Activated T-cell treated with anti-CD3 and anti-CD28 coated beads, Interleukin-2, amount 50 U/mL, for 72 hours (primary cell): ENCODE data around the gene SCYL3. TPM values are rescaled to one million over a fixed set of nuclear protein-coding genes. Genes with fewer than 3 reads are reported as not detected.
"Not testable (repeated sequence)": the region's sequence is repeated elsewhere in the genome, so short reads cannot be mapped to it uniquely, and the experiment has no call there.

Experiments used
- ATAC-seq, 2 donors: fragments of 150-1000 bp; cut with Tn5 transposase; replicated peaks in 1 of 2; 2 replicates each; pipeline ENCODE4 v1.10.0; 2021; ENCODE audit warnings: moderate library complexity in 2 of 2, mild to moderate bottlenecking in 1 of 2
- DNase-seq, 2 donors: peaks; one replicate each; pipeline ENCODE4 v3.0.0; 2021 to 2022; ENCODE audit warnings: mixed read lengths in 1 of 2
- H3K27ac Mint-ChIP-seq: one replicate; pipeline ENCODE4 v1.8.0; 2022; ENCODE audit warnings: mild to moderate bottlenecking, moderate library complexity, mixed read lengths
- H3K27me3 Mint-ChIP-seq: one replicate; pipeline ENCODE4 v1.8.0; 2022; ENCODE audit warnings: low read depth, mixed read lengths
- H3K36me3 Mint-ChIP-seq, 2 donors: one replicate each; pipeline ENCODE4 v1.8.0; 2022; ENCODE audit warnings: mixed read lengths in 2 of 2, mild to moderate bottlenecking in 1 of 2; ENCODE audit not compliant: insufficient read depth in 2 of 2
- H3K4me1 Mint-ChIP-seq: one replicate; pipeline ENCODE4 v1.8.0; 2022; ENCODE audit warnings: low read depth, mixed read lengths
- H3K4me3 Mint-ChIP-seq, 2 donors: one replicate each; pipeline ENCODE4 v1.8.0; 2022; ENCODE audit warnings: mild to moderate bottlenecking in 2 of 2, mixed read lengths in 2 of 2, moderate library complexity in 2 of 2
- H3K9me3 Mint-ChIP-seq, 2 donors: one replicate each; pipeline ENCODE4 v1.8.0; 2022; ENCODE audit warnings: mixed read lengths in 2 of 2
- total RNA-seq, 2 donors: library from RNA; stranded (reverse); gene quantifications; one replicate each; pipeline ENCODE4 v1.2.3, GENCODE V29; 2022

SCYL3 gene
- total RNA-seq, 2 donors from 2014 or later, result 17.9 to 19.1 TPM

DNA sequence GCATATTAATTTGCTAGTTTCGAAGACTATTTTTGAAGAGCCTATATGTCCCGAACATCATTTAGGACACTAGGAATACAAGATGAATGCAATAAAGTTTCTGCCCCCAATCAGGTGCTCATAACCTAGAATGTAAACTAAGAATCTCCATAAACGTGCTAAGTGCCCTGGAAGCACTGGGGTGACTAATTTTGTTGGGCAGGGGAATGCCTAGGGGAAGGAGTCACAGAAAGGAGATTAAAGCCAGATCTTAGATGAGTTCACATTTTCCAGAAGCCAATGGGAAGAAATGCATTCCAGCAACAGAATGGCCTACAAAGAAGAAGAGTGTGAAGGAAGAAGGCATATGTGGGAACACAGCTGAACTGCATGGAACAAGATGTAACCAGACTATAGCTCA lies 19.5 kb downstream of the SCYL3 start:
- peaks cover 27 to 44% of the 10 kb centered on the region in 2 donors for H3K36me3 Mint-ChIP-seq
- peak overlapping the region; percentile 84 for H3K27ac Mint-ChIP-seq
- no peak overlapping the region for H3K4me3 Mint-ChIP-seq
- ATAC-seq (no peak), DNase-seq (no peak)
- peaks cover 12% of the 10 kb centered on the region for H3K4me1 Mint-ChIP-seq
- H3K9me3 Mint-ChIP-seq, result peaks cover 2 to 3% of the 10 kb centered on the region in 2 donors
- no peaks in the 10 kb centered on the region for H3K27me3 Mint-ChIP-seq

DNA sequence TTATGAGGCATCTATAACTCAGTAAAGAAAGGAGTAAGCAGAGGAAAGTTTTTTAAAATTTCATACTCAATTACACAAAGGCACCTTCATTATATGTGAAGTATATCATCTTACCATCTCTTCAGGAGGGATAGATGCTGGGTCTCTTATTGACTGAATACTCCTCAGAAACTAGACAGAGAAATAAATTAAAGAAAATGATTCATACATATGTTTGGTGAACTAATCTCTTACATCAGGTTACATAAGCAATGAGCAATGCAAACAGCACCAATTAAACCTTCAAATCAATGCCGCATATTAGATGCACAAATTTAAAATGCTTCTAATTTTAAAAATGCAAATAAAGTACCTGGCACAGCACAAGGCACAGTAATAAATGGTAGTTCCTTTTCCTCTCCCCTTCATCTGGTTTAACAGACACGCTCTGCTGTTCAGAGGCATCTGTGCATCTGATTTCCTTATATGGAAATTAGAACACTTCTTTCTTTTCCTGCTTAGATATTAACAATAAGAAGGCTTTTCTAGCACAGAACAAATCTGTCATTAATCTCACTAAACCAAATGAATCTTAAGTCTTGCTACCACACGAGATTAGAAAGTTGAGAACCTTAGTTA lies 20.0 kb downstream of the SCYL3 start:
- ATAC-seq, result no peak
- H3K36me3 Mint-ChIP-seq, result peaks cover 30 to 47% of the 10 kb centered on the region in 2 donors

DNA sequence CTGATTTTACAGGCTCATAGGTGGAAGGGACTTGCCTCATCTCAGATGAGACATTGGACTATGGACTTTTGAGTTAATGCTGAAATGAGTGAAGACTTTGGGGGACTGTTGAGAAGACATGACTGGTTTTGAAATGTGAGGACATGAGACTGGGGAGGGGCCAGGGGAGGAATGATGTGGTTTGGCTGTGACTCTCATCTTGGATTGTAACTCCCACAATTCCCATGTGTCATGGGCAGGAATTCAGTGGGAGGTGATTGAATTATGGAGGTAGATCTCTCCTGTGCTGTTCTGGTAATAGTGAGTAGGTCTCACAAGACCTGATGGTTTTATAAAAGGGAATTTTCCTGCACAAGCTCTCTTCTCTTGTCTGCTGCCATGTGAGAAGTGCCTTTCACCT lies 20.8 kb downstream of the SCYL3 start:
- Mint-ChIP-seq H3K4me1 (peaks cover 9% of the 10 kb centered on the region), H3K4me3 (no peak overlapping the region), H3K36me3 (peaks cover 31 to 48% of the 10 kb centered on the region in 2 donors), H3K27me3 (no peaks in the 10 kb centered on the region), H3K9me3 (peaks cover 2 to 3% of the 10 kb centered on the region in 2 donors), H3K27ac (peak overlapping the region; percentile 50)
- ATAC-seq (no peak), DNase-seq (no peak)

More for the DNA sequence above, 20.0 kb downstream of the SCYL3 start:
- Mint-ChIP-seq H3K27me3 (no peaks in the 10 kb centered on the region), H3K4me3 (no peak overlapping the region), H3K27ac (peak overlapping the region; percentile 84), H3K4me1 (peaks cover 9% of the 10 kb centered on the region), H3K9me3 (peaks cover 2 to 3% of the 10 kb centered on the region in 2 donors)
- no peak for DNase-seq

DNA sequence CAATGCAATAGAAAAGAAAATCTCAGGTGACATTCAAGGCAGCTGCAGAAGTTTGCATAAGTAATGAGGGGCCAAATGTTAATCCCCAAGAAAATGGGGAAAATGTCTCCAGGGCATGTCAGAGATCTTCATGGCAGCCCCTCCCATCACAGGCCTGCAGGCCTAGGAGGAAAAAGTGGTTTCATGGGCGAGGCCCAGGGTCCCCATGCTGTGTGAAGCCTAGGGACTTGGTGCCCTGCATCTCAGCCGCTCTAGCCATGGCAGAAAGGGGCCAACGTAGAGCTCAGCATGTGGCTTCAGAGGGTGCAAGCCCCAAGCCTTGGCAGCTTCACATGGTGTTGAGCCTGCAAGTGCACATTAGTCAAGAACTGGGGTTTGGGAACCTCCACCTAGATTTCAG lies 21.7 kb downstream of the SCYL3 start:
- not testable (repeated sequence) for DNase-seq, H3K27ac Mint-ChIP-seq, H3K27me3 Mint-ChIP-seq, H3K9me3 Mint-ChIP-seq, ATAC-seq, H3K4me1 Mint-ChIP-seq, H3K4me3 Mint-ChIP-seq
- H3K36me3 Mint-ChIP-seq, result peaks cover 31 to 48% of the 10 kb centered on the region in 2 donors

DNA sequence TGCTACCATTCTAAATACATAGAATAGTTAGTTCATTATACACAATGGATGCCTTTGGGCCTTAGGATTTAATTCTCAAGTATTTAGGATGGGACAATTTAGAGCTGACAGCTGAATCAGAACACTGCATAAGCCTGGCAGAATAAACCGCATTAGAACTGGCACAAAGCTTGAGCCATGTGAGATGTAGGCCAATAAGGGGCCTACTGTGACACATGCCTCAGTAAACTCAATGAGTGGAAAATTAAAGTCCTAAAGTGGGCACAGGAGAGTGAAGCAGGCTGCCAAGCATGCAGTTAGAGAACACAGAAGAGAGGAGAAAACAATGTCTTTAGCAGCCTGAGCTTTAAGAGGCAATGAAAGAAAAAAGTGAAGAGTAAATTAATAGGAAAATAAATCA lies 24.3 kb downstream of the SCYL3 start:
- H3K4me1 Mint-ChIP-seq, result peaks cover 9% of the 10 kb centered on the region
- no peaks in the 10 kb centered on the region for H3K27me3 Mint-ChIP-seq
- H3K36me3 Mint-ChIP-seq, result peaks cover 42 to 55% of the 10 kb centered on the region in 2 donors
- H3K9me3 Mint-ChIP-seq, result peaks cover 2 to 3% of the 10 kb centered on the region in 2 donors
- H3K27ac Mint-ChIP-seq, result no peak overlapping the region
- DNase-seq (no peak), ATAC-seq (no peak)
- no peak overlapping the region for H3K4me3 Mint-ChIP-seq

DNA sequence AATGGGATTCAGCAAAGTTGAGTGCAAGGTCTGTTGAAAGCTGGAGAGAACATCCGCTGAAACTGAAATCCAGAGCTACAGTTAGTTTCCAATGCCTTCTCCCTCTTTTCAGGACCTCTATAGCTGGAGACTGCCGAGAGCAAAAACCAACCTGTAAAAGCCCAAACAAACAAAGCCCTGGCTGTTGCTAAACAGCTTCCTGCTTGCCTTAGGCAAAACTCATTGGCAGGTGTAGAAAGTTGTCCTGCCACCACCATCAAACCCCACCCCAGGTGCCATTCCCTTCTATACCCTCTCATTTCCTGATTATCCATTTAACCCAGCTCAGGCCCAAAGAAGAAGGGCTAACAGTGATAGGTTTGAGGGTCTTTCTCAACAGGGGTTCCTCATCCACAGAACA lies 24.7 kb downstream of the SCYL3 start:
- H3K4me3 Mint-ChIP-seq, result no peak overlapping the region
- DNase-seq, result no peak
- H3K27me3 Mint-ChIP-seq, result no peaks in the 10 kb centered on the region
- H3K9me3 Mint-ChIP-seq, result peaks cover 2 to 3% of the 10 kb centered on the region in 2 donors
- H3K36me3 Mint-ChIP-seq, result peaks cover 37 to 51% of the 10 kb centered on the region in 2 donors
- H3K27ac Mint-ChIP-seq, result no peak overlapping the region
- H3K4me1 Mint-ChIP-seq, result peaks cover 4% of the 10 kb centered on the region
- ATAC-seq, result no peak

DNA sequence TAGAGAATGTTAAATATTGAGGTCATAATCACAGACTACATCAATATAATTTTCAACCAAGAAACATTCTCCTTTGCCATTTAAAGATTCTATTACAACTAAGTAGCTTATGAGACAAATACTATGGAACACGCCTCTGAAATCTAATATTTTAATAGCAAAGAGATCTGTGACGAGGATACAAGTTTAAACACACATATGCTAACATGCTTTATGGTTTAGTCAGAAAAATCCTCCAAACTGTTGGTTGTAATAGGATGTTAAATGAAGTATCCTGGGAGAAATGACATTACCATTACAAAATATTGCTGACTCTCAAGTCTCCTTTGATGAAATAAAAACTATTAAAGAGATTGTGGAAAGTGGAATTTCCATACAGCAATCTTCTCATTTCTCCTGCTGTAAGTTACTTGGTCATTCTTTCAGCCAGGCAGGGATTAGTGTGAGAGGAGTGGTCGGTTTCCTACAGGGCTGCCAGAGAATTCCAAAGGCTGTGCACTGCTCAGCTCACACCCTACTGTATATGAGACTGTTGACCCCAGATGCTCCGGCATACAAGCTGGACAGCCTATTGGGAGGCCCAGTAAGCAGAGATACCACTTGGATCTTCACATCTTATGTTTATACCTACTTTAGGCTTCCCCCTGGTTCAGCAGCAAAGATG lies 26.6 kb downstream of the SCYL3 start:
- no peak overlapping the region for H3K4me3 Mint-ChIP-seq
- peaks cover 29 to 40% of the 10 kb centered on the region in 2 donors for H3K36me3 Mint-ChIP-seq
- no peaks in the 10 kb centered on the region for H3K27me3 Mint-ChIP-seq
- ATAC-seq, result no peak
- no peaks in the 10 kb centered on the region for H3K9me3 Mint-ChIP-seq
- no peak for DNase-seq
- H3K27ac Mint-ChIP-seq, result peak overlapping the region; percentile 43
- no peaks in the 10 kb centered on the region for H3K4me1 Mint-ChIP-seq

DNA sequence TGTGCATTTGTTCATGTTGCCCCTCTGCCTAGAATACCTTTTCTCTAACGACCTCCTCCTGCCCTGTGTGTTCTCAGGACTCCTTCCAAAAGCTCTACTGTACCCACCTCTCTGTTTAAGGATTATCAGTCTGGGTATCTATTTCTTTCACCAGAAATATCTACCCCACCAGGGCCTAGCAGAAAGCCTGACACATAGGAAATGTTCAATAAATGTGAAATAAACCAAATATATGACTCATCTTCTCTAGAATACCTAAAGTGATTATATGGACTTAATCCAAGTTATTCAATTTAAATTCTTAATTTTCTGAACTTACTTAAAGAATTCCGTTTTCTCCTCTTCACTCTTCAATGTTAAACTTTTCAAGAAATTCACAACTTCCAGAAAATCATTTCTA lies 27.1 kb downstream of the SCYL3 start:
- ATAC-seq, result no peak
- no peak for DNase-seq
- Mint-ChIP-seq H3K4me3 (no peak overlapping the region), H3K9me3 (no peaks in the 10 kb centered on the region), H3K4me1 (no peaks in the 10 kb centered on the region), H3K27ac (peak overlapping the region; percentile 64), H3K36me3 (peaks cover 25 to 37% of the 10 kb centered on the region in 2 donors), H3K27me3 (no peaks in the 10 kb centered on the region)

DNA sequence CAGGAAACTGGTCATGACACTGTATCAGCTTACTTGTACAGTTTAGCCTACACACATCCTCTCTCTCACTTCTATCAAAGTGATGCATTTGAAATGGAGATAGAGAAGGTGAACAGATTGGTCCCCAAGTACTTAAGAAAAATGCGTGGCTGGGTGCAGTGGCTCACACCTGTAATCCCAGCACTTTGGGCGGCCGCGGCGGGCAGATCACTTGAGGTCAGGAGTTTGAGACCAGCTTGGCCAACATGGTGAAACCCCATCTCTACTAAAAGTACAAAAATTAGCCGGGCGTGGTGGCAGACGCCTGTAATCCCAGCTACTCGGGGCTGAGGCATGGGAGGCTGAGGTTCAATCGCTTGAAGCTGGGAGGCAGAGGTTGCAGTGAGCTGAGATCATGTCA lies 29.2 kb downstream of the SCYL3 start:
- H3K36me3 Mint-ChIP-seq, result peaks cover 21 to 36% of the 10 kb centered on the region in 2 donors
- H3K9me3 Mint-ChIP-seq, result not testable (repeated sequence)

DNA sequence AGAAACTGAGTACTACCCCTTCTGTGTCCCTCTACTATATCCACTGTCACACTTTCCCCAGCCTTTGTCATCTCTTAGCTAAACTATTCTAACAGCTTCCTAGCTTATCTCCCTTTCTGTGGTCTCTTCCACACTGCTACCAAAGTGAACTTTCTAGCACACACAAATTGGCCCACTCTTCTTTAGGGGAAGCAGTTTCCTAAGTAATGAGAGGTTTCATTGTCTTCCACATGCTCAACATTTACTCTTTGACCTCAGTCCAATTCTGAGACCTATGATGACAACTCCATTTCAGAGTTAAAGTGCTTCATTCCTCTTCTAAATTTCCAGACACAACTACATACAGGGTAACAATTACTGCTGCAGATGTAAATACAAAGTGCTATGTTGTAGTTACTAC lies 32.9 kb downstream of the SCYL3 start:
- DNase-seq, result no peak
- H3K4me3 Mint-ChIP-seq, result no peak overlapping the region
- no peaks in the 10 kb centered on the region for H3K9me3 Mint-ChIP-seq
- peaks cover 10 to 26% of the 10 kb centered on the region in 2 donors for H3K36me3 Mint-ChIP-seq
- ATAC-seq, result no peak
- no peak overlapping the region for H3K27ac Mint-ChIP-seq
- H3K27me3 Mint-ChIP-seq, result no peaks in the 10 kb centered on the region
- H3K4me1 Mint-ChIP-seq, result no peaks in the 10 kb centered on the region

More for the DNA sequence above, 29.2 kb downstream of the SCYL3 start:
- not testable (repeated sequence) for H3K27me3 Mint-ChIP-seq, DNase-seq, H3K4me1 Mint-ChIP-seq, H3K4me3 Mint-ChIP-seq, ATAC-seq, H3K27ac Mint-ChIP-seq

DNA sequence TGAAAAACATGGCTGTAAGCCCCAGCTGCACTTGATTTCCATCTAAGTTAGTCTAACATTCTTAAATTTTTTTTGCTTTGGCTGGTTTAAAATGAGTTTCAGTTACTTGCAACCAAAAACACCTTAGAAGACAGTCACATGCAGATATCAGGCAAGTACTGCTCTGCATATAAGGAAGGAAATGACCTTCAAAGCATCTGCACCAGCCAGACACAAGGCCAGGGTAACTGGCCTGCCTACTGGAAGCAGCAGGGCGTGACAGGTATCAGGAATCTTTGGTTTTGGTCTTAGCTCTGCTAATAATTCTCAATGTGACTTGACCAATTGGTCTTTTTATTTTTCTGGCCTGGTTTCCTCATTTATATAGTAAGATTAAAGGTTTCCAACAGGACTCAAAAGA lies 33.5 kb downstream of the SCYL3 start:
- Mint-ChIP-seq H3K27me3 (no peaks in the 10 kb centered on the region), H3K4me3 (no peak overlapping the region), H3K27ac (no peak overlapping the region), H3K36me3 (peaks cover 9 to 25% of the 10 kb centered on the region in 2 donors), H3K9me3 (no peaks in the 10 kb centered on the region), H3K4me1 (no peaks in the 10 kb centered on the region)
- ATAC-seq (no peak), DNase-seq (no peak)

DNA sequence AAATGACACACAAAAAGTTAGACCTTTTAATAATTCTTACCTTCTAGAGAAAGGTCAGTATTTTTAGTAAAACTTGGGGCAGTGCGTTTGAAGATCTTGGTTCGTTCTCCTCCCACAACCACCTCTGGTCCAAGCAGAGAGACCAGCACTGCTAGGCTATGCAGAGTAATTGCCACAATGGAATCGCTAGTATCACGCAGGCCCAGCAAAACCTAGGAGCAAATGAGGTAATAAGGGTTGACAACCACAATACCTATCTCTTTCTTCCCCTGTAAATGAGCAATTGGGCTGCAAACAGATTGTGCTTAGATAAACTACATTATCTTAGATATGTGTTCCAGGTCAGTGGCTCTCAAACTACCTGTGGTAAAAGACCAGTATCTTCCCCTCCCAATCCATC lies 34.7 kb downstream of the SCYL3 start:
- Mint-ChIP-seq H3K9me3 (no peaks in the 10 kb centered on the region), H3K36me3 (peaks cover 9 to 30% of the 10 kb centered on the region in 2 donors), H3K27me3 (no peaks in the 10 kb centered on the region), H3K4me3 (no peak overlapping the region), H3K27ac (peak overlapping the region; percentile 52), H3K4me1 (no peaks in the 10 kb centered on the region)
- no peak for DNase-seq
- ATAC-seq, result no peak

DNA sequence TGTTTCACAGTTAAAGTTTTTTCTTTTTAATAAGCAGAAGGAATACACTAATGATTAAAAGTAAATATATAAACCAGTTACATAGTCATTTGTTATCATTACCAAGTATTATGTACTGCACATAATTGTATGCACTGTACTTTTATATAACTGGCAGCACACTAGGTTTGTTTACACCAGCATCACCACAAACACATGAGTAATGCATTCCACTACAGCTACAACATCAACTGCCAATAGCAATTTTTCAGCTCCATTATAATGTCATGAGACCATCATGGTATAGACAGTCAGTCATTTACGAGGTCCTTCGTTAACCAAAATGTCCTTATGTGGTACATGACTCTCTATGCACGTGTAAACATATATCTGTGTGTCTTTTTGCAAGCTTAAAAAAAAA lies 35.2 kb downstream of the SCYL3 start:
- H3K4me3 Mint-ChIP-seq, result no peak overlapping the region
- H3K27ac Mint-ChIP-seq, result no peak overlapping the region
- ATAC-seq (no peak), DNase-seq (no peak)
- H3K36me3 Mint-ChIP-seq, result peaks cover 9 to 33% of the 10 kb centered on the region in 2 donors
- H3K9me3 Mint-ChIP-seq, result no peaks in the 10 kb centered on the region
- no peaks in the 10 kb centered on the region for H3K27me3 Mint-ChIP-seq
- H3K4me1 Mint-ChIP-seq, result no peaks in the 10 kb centered on the region

DNA sequence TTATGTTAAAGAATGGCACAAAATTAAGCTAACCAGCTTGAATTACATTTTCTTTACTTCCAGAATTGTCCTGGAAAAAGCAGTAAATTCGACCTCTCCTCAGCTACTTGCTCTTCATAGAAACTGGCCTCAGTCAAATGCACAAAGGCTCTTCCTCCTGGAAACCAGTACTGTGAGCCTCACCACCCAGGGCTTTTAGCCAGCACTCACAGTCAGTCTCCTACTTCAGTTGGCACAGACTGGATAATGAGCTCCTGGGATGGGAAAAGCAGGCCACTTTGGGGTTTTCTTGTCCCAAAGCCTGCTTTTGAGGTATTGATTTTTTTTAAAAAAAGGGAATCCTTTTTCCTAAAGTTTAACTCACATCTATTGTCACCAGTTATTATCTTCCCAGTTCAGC lies 40.4 kb downstream of the SCYL3 start:
- Mint-ChIP-seq H3K27me3 (no peaks in the 10 kb centered on the region), H3K36me3 (peaks cover 12 to 47% of the 10 kb centered on the region in 2 donors), H3K27ac (peak overlapping the region; percentile 36), H3K4me3 (no peak overlapping the region), H3K4me1 (no peaks in the 10 kb centered on the region), H3K9me3 (no peaks in the 10 kb centered on the region)
- no peak for DNase-seq
- ATAC-seq, result no peak
